Measurements from ENCODE around the gene FBXL16. TPM values are rescaled to one million over a fixed set of nuclear protein-coding genes. Genes with fewer than 3 reads are reported as not detected.
A peak's percentile ranks its signal among the peaks of the same experiment; 100 is the strongest.

Gene FBXL16
- total and polyA plus RNA-seq, 9 of the 15 experiments (the other 6 are each of a cell fraction or from before 2014, with no cell fraction given) = 0.21 to 8.2 (median 1.7) TPM

- TF ChIP-seq ELK1 (CRISPR knock-in tag; IDR thresholded peaks at IDR 0.05) = no peak
- TF ChIP-seq CUX1 (CRISPR knock-in tag; IDR thresholded peaks at IDR 0.05) = no peak
- TF ChIP-seq GATAD2B (IDR thresholded peaks at IDR 0.05; ENCODE audit: borderline replicate concordance) = peak; percentile 99
- TF ChIP-seq TRIM24 (IDR thresholded peaks at IDR 0.05) = peak in 1 of 2 experiments; percentile 88; a peak in 2 of 4 replicates
- TF ChIP-seq PYGO2 (tag; IDR thresholded peaks at IDR 0.05) = no peak
- TF ChIP-seq ZNF398 (CRISPR knock-in tag; IDR thresholded peaks at IDR 0.05) = no peak
- TF ChIP-seq JUNB (CRISPR knock-in tag; conservative IDR thresholded peaks at IDR 0.05) = no peak
- TF ChIP-seq GTF2F1 (IDR thresholded peaks at IDR 0.05; ENCODE audit: low read depth, low read length) = no peak; the same call in 1 of the 2 replicates
- TF ChIP-seq, protein P1, sequence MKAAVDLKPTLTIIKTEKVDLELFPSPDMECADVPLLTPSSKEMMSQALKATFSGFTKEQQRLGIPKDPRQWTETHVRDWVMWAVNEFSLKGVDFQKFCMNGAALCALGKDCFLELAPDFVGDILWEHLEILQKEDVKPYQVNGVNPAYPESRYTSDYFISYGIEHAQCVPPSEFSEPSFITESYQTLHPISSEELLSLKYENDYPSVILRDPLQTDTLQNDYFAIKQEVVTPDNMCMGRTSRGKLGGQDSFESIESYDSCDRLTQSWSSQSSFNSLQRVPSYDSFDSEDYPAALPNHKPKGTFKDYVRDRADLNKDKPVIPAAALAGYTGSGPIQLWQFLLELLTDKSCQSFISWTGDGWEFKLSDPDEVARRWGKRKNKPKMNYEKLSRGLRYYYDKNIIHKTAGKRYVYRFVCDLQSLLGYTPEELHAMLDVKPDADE (conservative IDR thresholded peaks at IDR 0.05; ENCODE audit: control insufficient read depth, low read depth, low read length) = peak; percentile 82
- no peak for TF ChIP-seq MAFK (IDR thresholded peaks at IDR 0.05; ENCODE audit: low read length)
- TF ChIP-seq STAT6 (CRISPR knock-in tag; IDR thresholded peaks at IDR 0.05) = no peak; the same call in 1 of the 2 replicates
- TF ChIP-seq, protein P2, sequence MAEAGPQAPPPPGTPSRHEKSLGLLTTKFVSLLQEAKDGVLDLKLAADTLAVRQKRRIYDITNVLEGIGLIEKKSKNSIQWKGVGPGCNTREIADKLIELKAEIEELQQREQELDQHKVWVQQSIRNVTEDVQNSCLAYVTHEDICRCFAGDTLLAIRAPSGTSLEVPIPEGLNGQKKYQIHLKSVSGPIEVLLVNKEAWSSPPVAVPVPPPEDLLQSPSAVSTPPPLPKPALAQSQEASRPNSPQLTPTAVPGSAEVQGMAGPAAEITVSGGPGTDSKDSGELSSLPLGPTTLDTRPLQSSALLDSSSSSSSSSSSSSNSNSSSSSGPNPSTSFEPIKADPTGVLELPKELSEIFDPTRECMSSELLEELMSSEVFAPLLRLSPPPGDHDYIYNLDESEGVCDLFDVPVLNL (CRISPR knock-in tag; IDR thresholded peaks at IDR 0.05; ENCODE audit: low read depth) = 0 out of 2 replicates have a peak, but pooled peaks have one; percentile 36
Measured at GRCh38 chr16:720990-721764, 15.6 kb upstream of the FBXL16 start, which contains the start of gene ANTKMT (continued).

All from K562 (cell line).